ENCODE data around the gene PTBP3. TPM values are rescaled to one million over a fixed set of nuclear protein-coding genes. Genes with fewer than 3 reads are reported as not detected.

Gene PTBP3
- total and polyA plus RNA-seq, 2 experiments from 2014 or later: 14.7 to 26.5 TPM

DNA sequence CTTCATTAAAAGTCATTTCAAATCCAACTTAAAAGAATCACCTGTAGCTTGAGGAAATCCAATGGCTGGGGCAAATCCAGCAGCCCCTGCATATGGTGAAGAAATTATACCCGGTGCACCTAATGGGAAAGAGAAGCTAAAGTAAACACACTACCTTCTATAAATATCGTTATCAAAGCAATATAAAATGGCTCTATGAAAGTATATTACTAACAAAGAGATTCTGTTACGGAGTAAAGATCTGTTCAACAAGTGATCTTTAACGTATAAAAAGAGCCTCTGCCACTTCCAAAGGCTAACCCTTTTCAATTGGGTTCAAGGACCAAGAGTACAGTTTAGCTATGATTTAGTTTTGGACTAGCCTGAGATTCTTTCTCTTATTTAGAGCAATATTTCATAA, 98.6 kb downstream of the PTBP3 start:
- Histone ChIP-seq H3K4me1 (ENCODE audit: insufficient read depth) (peaks cover 14% of the 10 kb centered on the region), H3K9me3 (ENCODE audit: low read depth) (no peaks in the 10 kb centered on the region), H3K9me2 (ENCODE audit: insufficient read depth) (no peaks in the 10 kb centered on the region), H4K20me1 (ENCODE audit: insufficient read depth) (no peaks in the 10 kb centered on the region; the same call in 1 of the 2 replicates), H3K9ac (no peak overlapping the region), H3K4me3 (no peak overlapping the region), H3F3A (ENCODE audit: insufficient read depth) (peaks cover 19% of the 10 kb centered on the region), H3K27ac (no peak overlapping the region), H2AFZ (no peak overlapping the region), H3K79me2 (ENCODE audit: insufficient read depth) (peaks cover 52% of the 10 kb centered on the region), H3K27me3 (replicated peaks; ENCODE audit: insufficient read depth) (no peaks in the 10 kb centered on the region), H3K36me3 (ENCODE audit: low read depth) (0 out of 2 replicates have a peak, but pooled peaks cover 3% of the 10 kb centered on the region), H3K4me2 (ENCODE audit: unreplicated experiment) (peak overlapping the region; percentile 38)
- TF ChIP-seq EZH2 (IDR thresholded peaks at IDR 0.05; ENCODE audit: insufficient read depth, poor library complexity, severe bottlenecking): no peak
- no peak for TF ChIP-seq EZH2phosphoT487 (IDR thresholded peaks at IDR 0.05; ENCODE audit: insufficient read depth, low read depth)
- no peak for DNase-seq
- WGBS, 2 experiments (ENCODE audit: low coverage in 1 of 2, low lambda C conversion rate in 2 of 2, missing lambda C conversion rate in 2 of 2): 99 to 100% methylated on average over 4 of the region's 4 CpGs
- in situ Hi-C loops (cut with MboI): no loop called here

DNA sequence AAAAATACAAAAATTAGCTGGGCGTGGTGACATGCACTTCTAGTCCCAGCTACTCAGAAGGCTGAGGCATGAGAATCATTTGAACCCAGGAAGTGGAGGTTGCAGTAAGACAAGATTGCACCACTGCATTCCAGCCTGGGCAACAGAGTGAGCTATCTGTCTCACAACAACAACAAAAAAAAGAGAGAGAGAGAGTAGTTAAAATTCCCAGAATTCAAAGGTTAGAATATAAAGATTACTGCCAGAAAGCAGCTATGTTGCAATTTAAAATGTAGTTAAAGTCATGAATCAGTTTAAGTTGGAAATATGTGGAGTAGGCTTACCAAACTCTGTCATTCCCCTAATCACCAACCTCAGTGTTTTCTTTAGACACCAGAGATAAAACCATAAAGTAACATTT, 99.7 kb downstream of the PTBP3 start:
- 0 out of 2 replicates have a peak, but pooled peaks cover 1% of the 10 kb centered on the region for H3K36me3 ChIP-seq (ENCODE audit: low read depth)
- peaks cover 14% of the 10 kb centered on the region for H3K4me1 ChIP-seq (ENCODE audit: insufficient read depth)
- no peak for TF ChIP-seq EZH2phosphoT487 (IDR thresholded peaks at IDR 0.05; ENCODE audit: insufficient read depth, low read depth)
- no peak for TF ChIP-seq EZH2 (IDR thresholded peaks at IDR 0.05; ENCODE audit: insufficient read depth, poor library complexity, severe bottlenecking)
- no peak overlapping the region for H3K9ac ChIP-seq
- peaks cover 45% of the 10 kb centered on the region for H3K79me2 ChIP-seq (ENCODE audit: insufficient read depth)
- peak; percentile 85 for DNase-seq
- H3K27me3 ChIP-seq (replicated peaks; ENCODE audit: insufficient read depth): no peaks in the 10 kb centered on the region
- no peaks in the 10 kb centered on the region for H3K9me3 ChIP-seq (ENCODE audit: low read depth)
- WGBS, 2 experiments (ENCODE audit: low coverage in 1 of 2, low lambda C conversion rate in 2 of 2, missing lambda C conversion rate in 2 of 2): 73 to 76% methylated on average over 1 of the region's 1 CpG
- peak overlapping the region; percentile 87 for H3K27ac ChIP-seq
- peak overlapping the region; percentile 38 for H3K4me2 ChIP-seq (ENCODE audit: unreplicated experiment)
- peaks cover 19% of the 10 kb centered on the region for H3F3A ChIP-seq (ENCODE audit: insufficient read depth)
- in situ Hi-C loops (cut with MboI): no loop called here
- H4K20me1 ChIP-seq (ENCODE audit: insufficient read depth): no peaks in the 10 kb centered on the region; the same call in 1 of the 2 replicates
- H3K4me3 ChIP-seq: no peak overlapping the region
- H3K9me2 ChIP-seq (ENCODE audit: insufficient read depth): no peaks in the 10 kb centered on the region
- H2AFZ ChIP-seq: no peak overlapping the region

DNA sequence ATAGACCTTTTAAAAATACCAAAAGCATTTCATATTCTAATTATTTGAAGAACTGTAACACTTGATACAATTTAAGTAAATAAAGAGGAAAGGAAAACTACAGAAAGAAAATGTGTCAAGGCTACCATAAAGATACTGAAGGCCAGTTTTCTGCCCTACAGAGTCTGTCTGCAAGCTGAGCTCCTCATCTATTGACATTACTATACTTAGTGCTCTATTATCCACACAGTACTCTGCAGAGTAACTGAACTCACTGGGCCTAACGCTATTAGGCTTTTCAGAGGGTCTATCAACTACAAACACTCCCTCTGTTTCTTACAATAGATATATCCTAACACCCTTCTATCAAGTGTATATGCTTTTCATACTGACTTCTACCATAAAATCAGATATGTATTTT, 101.2 kb downstream of the PTBP3 start:
- H3K4me1 ChIP-seq (ENCODE audit: insufficient read depth): peaks cover 14% of the 10 kb centered on the region
- WGBS, 2 experiments (ENCODE audit: low coverage in 1 of 2, low lambda C conversion rate in 2 of 2, missing lambda C conversion rate in 2 of 2): 54 to 58% methylated on average over 1 of the region's 1 CpG

DNA sequence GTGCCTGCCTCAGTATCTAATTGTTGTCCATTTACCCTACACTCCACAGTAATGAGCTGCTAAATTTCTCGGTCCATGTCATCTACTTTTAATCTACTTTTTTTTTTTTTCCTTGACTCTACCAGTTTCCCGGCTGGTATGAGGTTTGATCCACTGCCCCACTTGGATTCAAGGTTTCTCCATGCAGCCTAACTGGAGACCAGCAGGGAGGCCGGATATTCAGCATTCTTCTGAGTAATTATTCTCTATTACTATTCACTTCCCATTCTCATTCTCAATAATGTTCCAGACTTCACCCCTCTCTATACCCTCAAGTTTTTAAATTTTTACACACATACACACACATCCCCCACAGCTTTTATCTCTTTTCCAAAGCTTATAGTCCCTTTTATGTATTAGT, 107.3 kb downstream of the PTBP3 start:
- no peaks in the 10 kb centered on the region; the same call in 1 of the 2 replicates for H4K20me1 ChIP-seq (ENCODE audit: insufficient read depth)
- no peak overlapping the region for H2AFZ ChIP-seq
- H3K9ac ChIP-seq: no peak overlapping the region
- H3K36me3 ChIP-seq (ENCODE audit: low read depth): peaks cover 45% of the 10 kb centered on the region
- WGBS, 2 experiments (ENCODE audit: low coverage in 1 of 2, low lambda C conversion rate in 2 of 2, missing lambda C conversion rate in 2 of 2): 94 to 98% methylated on average over 3 of the region's 3 CpGs
- peaks cover 37% of the 10 kb centered on the region for H3F3A ChIP-seq (ENCODE audit: insufficient read depth)
- H3K4me2 ChIP-seq (ENCODE audit: unreplicated experiment): no peak overlapping the region
- no peaks in the 10 kb centered on the region for H3K9me3 ChIP-seq (ENCODE audit: low read depth)
- no peaks in the 10 kb centered on the region for H3K27me3 ChIP-seq (replicated peaks; ENCODE audit: insufficient read depth)
- H3K4me1 ChIP-seq (ENCODE audit: insufficient read depth): peaks cover 21% of the 10 kb centered on the region
- TF ChIP-seq EZH2phosphoT487 (IDR thresholded peaks at IDR 0.05; ENCODE audit: insufficient read depth, low read depth) (no peak), EZH2 (IDR thresholded peaks at IDR 0.05; ENCODE audit: insufficient read depth, poor library complexity, severe bottlenecking) (no peak)
- no peak overlapping the region for H3K27ac ChIP-seq
- no peak for DNase-seq
- no peaks in the 10 kb centered on the region for H3K9me2 ChIP-seq (ENCODE audit: insufficient read depth)
- H3K4me3 ChIP-seq: no peak overlapping the region
- H3K79me2 ChIP-seq (ENCODE audit: insufficient read depth): peaks cover 4% of the 10 kb centered on the region
- in situ Hi-C loops (cut with MboI): no loop called here

More for the DNA sequence above, 101.2 kb downstream of the PTBP3 start:
- no peaks in the 10 kb centered on the region for H3K9me3 ChIP-seq (ENCODE audit: low read depth)
- no peak overlapping the region for H2AFZ ChIP-seq
- H3F3A ChIP-seq (ENCODE audit: insufficient read depth): peaks cover 22% of the 10 kb centered on the region
- peaks cover 7% of the 10 kb centered on the region; the same call in 1 of the 2 replicates for H3K36me3 ChIP-seq (ENCODE audit: low read depth)
- H3K27ac ChIP-seq: no peak overlapping the region
- DNase-seq: no peak
- H3K79me2 ChIP-seq (ENCODE audit: insufficient read depth): peaks cover 30% of the 10 kb centered on the region
- H3K27me3 ChIP-seq (replicated peaks; ENCODE audit: insufficient read depth): no peaks in the 10 kb centered on the region
- in situ Hi-C loops (cut with MboI): no loop called here
- H3K9me2 ChIP-seq (ENCODE audit: insufficient read depth): no peaks in the 10 kb centered on the region
- H3K4me3 ChIP-seq: no peak overlapping the region
- no peak overlapping the region for H3K9ac ChIP-seq
- no peak for TF ChIP-seq EZH2phosphoT487 (IDR thresholded peaks at IDR 0.05; ENCODE audit: insufficient read depth, low read depth)
- TF ChIP-seq EZH2 (IDR thresholded peaks at IDR 0.05; ENCODE audit: insufficient read depth, poor library complexity, severe bottlenecking): no peak
- H4K20me1 ChIP-seq (ENCODE audit: insufficient read depth): no peaks in the 10 kb centered on the region; the same call in 1 of the 2 replicates
- H3K4me2 ChIP-seq (ENCODE audit: unreplicated experiment): no peak overlapping the region
